WTC11 (cell line): ENCODE data around the gene NFIA. TPM values are rescaled to one million over a fixed set of nuclear protein-coding genes. Genes with fewer than 3 reads are reported as not detected.

ENCODE experiments used
- ATAC-seq: fragments of 200-7000 bp; cut with Tn5 transposase; 2 replicates; pipeline ENCODE4 v1.10.0; 2021; ENCODE audit warnings: mild to moderate bottlenecking, moderate library complexity
- CTCF ChIA-PET: fragments of 300-600 bp; sonication (Branson Sonifier 250); formaldehyde crosslinking; loops from one replicate; lab custom pipeline; 2021; ENCODE audit warnings: antibody characterized with exemption; lab: Charles Lee
- POLR2A ChIA-PET: fragments of 350-600 bp; sonication (Branson Sonifier 250); formaldehyde crosslinking; loops from one replicate; lab custom pipeline; 2021; ENCODE audit warnings: antibody characterized with exemption; lab: Charles Lee
- DNase-seq: peaks from one replicate; pipeline ENCODE4 v3.0.0; 2021; ENCODE audit warnings: low spot score
- H3K27ac Mint-ChIP-seq: 2 replicates; pipeline ENCODE4 v1.8.0; 2021; ENCODE audit warnings: mixed read lengths
- H3K27me3 Mint-ChIP-seq: 2 replicates; pipeline ENCODE4 v1.8.0; 2021; ENCODE audit warnings: low read depth, mild to moderate bottlenecking, moderate library complexity, mixed read lengths
- H3K36me3 Mint-ChIP-seq: 2 replicates; pipeline ENCODE4 v1.8.0; 2021; ENCODE audit warnings: mixed read lengths
- H3K4me1 Mint-ChIP-seq: 2 replicates; pipeline ENCODE4 v1.8.0; 2022; ENCODE audit warnings: mixed read lengths
- H3K4me3 Mint-ChIP-seq: 2 replicates; pipeline ENCODE4 v1.8.0; 2021; ENCODE audit warnings: mild to moderate bottlenecking, moderate library complexity, mixed read lengths
- H3K9me3 Mint-ChIP-seq: 2 replicates; pipeline ENCODE4 v1.8.0; 2021; ENCODE audit warnings: mixed read lengths
- FOXK1 ChIP-seq: sonication (generic); formaldehyde crosslinking; IDR thresholded peaks from 2 replicates; pipeline ENCODE4 v1.8.0; 2022; ENCODE audit warnings: mild to moderate bottlenecking, moderate library complexity, missing genetic modification reagents
- FOXP1 ChIP-seq: sonication (generic); formaldehyde crosslinking; IDR thresholded peaks from 2 replicates; pipeline ENCODE4 v1.8.0; 2022; ENCODE audit warnings: missing genetic modification reagents, mild to moderate bottlenecking, moderate library complexity, borderline replicate concordance
- GABPB1 ChIP-seq: sonication (generic); formaldehyde crosslinking; IDR thresholded peaks from 2 replicates; pipeline ENCODE4 v1.8.1; 2023; ENCODE audit warnings: mild to moderate bottlenecking, missing genetic modification reagents
- GRHL2 ChIP-seq: fragments of 250-450 bp; sonication (Bioruptor Pico); IDR thresholded peaks from 2 replicates; pipeline ENCODE4 v1.8.0; 2022; ENCODE audit warnings: mild to moderate bottlenecking, moderate library complexity; ENCODE audit not compliant: insufficient replicate concordance, severe bottlenecking
- MYBL2 ChIP-seq: sonication (generic); formaldehyde crosslinking; IDR thresholded peaks from 2 replicates; pipeline ENCODE4 v1.8.1; 2023; ENCODE audit warnings: mild to moderate bottlenecking, moderate library complexity, missing genetic modification reagents
- SMAD3 ChIP-seq: sonication (generic); formaldehyde crosslinking; IDR thresholded peaks from 2 replicates; pipeline ENCODE4 v1.8.0; 2022; ENCODE audit warnings: missing genetic modification reagents, mild to moderate bottlenecking, borderline replicate concordance
- TEAD1 ChIP-seq: sonication (generic); formaldehyde crosslinking; IDR thresholded peaks from 2 replicates; pipeline ENCODE4 v1.8.0; 2022; ENCODE audit warnings: mild to moderate bottlenecking, missing genetic modification reagents
- ZNF219 ChIP-seq: sonication (generic); formaldehyde crosslinking; IDR thresholded peaks from 2 replicates; pipeline ENCODE4 v1.8.0; 2023; ENCODE audit warnings: missing genetic modification reagents, mild to moderate bottlenecking, borderline replicate concordance
- ZNF317 ChIP-seq: sonication (generic); formaldehyde crosslinking; IDR thresholded peaks from 2 replicates; pipeline ENCODE4 v1.8.1; 2023; ENCODE audit warnings: low read depth, mild to moderate bottlenecking, moderate library complexity, missing genetic modification reagents, borderline replicate concordance
- total RNA-seq: library from RNA; stranded (reverse); gene quantifications from 3 replicates; pipeline ENCODE4 v1.2.3, GENCODE V29; 2021
- TF ChIP-seq, protein P1 (sequence below): sonication (generic); formaldehyde crosslinking; IDR thresholded peaks from 2 replicates; pipeline ENCODE4 v1.8.0; 2022; ENCODE audit warnings: mild to moderate bottlenecking, missing genetic modification reagents
- TF ChIP-seq, protein P2 (sequence below): sonication (generic); formaldehyde crosslinking; IDR thresholded peaks from 2 replicates; pipeline ENCODE4 v1.8.0; 2023; ENCODE audit warnings: mild to moderate bottlenecking, missing genetic modification reagents
- TF ChIP-seq, protein P3 (sequence below): sonication (generic); formaldehyde crosslinking; IDR thresholded peaks from 2 replicates; pipeline ENCODE4 v1.8.1; 2022; ENCODE audit warnings: low read depth, mild to moderate bottlenecking, moderate library complexity, missing genetic modification reagents, borderline replicate concordance
- TF ChIP-seq, protein P4 (sequence below): fragments of 250-450 bp; sonication (Bioruptor Pico); IDR thresholded peaks from 2 replicates; pipeline ENCODE4 v1.9.0; 2021; ENCODE audit warnings: moderate library complexity, mild to moderate bottlenecking, inconsistent platforms, borderline replicate concordance
- TF ChIP-seq, protein P5 (sequence below): fragments of 250-450 bp; sonication (Bioruptor Pico); IDR thresholded peaks from 2 replicates; pipeline ENCODE4 v2.1.2; 2022; ENCODE audit warnings: mild to moderate bottlenecking, moderate library complexity
- TF ChIP-seq, protein P6 (sequence below): sonication (generic); formaldehyde crosslinking; IDR thresholded peaks from 2 replicates; pipeline ENCODE4 v1.8.1; 2022; ENCODE audit warnings: missing genetic modification reagents, borderline replicate concordance
- TF ChIP-seq, protein P7 (sequence below): sonication (generic); formaldehyde crosslinking; IDR thresholded peaks from 2 replicates; pipeline ENCODE4 v1.8.1; 2023; ENCODE audit warnings: mild to moderate bottlenecking, moderate library complexity, missing genetic modification reagents
- TF ChIP-seq, protein P8 (sequence below): sonication (generic); formaldehyde crosslinking; IDR thresholded peaks from 2 replicates; pipeline ENCODE4 v1.8.0; 2022; ENCODE audit warnings: mild to moderate bottlenecking, missing genetic modification reagents

The NFIA gene
- total RNA-seq, 1 experiment from 2014 or later: 16.7 TPM

DNA sequence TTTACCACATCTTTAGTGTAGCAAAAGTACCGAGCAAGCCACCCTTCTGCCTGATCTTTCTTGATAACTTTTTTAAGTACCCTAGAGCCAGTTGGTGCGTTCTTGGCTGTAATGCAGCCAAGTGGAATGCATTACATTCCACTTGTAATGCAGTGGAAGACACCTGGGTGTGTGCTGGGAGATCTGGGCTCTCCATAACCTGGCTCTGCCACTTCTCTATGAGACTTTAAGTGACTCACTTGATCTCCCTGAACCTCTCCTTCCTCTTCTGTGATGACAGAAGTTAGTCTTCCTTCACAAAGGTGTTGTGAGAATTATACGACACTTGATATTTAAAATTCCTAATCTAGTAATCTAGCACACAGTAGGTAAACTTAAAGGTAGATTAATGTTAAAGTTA lies 35.3 kb upstream of the NFIA start (continued):
- TF ChIP-seq, protein P1, sequence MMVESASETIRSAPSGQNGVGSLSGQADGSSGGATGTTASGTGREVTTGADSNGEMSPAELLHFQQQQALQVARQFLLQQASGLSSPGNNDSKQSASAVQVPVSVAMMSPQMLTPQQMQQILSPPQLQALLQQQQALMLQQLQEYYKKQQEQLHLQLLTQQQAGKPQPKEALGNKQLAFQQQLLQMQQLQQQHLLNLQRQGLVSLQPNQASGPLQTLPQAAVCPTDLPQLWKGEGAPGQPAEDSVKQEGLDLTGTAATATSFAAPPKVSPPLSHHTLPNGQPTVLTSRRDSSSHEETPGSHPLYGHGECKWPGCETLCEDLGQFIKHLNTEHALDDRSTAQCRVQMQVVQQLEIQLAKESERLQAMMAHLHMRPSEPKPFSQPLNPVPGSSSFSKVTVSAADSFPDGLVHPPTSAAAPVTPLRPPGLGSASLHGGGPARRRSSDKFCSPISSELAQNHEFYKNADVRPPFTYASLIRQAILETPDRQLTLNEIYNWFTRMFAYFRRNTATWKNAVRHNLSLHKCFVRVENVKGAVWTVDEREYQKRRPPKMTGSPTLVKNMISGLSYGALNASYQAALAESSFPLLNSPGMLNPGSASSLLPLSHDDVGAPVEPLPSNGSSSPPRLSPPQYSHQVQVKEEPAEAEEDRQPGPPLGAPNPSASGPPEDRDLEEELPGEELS (CRISPR knock-in tag): no peak
- TF ChIP-seq, protein P2, sequence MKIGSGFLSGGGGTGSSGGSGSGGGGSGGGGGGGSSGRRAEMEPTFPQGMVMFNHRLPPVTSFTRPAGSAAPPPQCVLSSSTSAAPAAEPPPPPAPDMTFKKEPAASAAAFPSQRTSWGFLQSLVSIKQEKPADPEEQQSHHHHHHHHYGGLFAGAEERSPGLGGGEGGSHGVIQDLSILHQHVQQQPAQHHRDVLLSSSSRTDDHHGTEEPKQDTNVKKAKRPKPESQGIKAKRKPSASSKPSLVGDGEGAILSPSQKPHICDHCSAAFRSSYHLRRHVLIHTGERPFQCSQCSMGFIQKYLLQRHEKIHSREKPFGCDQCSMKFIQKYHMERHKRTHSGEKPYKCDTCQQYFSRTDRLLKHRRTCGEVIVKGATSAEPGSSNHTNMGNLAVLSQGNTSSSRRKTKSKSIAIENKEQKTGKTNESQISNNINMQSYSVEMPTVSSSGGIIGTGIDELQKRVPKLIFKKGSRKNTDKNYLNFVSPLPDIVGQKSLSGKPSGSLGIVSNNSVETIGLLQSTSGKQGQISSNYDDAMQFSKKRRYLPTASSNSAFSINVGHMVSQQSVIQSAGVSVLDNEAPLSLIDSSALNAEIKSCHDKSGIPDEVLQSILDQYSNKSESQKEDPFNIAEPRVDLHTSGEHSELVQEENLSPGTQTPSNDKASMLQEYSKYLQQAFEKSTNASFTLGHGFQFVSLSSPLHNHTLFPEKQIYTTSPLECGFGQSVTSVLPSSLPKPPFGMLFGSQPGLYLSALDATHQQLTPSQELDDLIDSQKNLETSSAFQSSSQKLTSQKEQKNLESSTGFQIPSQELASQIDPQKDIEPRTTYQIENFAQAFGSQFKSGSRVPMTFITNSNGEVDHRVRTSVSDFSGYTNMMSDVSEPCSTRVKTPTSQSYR (CRISPR knock-in tag): no peak
- TF ChIP-seq, protein P3, sequence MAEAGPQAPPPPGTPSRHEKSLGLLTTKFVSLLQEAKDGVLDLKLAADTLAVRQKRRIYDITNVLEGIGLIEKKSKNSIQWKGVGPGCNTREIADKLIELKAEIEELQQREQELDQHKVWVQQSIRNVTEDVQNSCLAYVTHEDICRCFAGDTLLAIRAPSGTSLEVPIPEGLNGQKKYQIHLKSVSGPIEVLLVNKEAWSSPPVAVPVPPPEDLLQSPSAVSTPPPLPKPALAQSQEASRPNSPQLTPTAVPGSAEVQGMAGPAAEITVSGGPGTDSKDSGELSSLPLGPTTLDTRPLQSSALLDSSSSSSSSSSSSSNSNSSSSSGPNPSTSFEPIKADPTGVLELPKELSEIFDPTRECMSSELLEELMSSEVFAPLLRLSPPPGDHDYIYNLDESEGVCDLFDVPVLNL (CRISPR knock-in tag): no peak
- TF ChIP-seq FOXK1 (CRISPR knock-in tag) (no peak), ZNF317 (CRISPR knock-in tag) (no peak), GRHL2 (no peak)
- TF ChIP-seq, protein P4, sequence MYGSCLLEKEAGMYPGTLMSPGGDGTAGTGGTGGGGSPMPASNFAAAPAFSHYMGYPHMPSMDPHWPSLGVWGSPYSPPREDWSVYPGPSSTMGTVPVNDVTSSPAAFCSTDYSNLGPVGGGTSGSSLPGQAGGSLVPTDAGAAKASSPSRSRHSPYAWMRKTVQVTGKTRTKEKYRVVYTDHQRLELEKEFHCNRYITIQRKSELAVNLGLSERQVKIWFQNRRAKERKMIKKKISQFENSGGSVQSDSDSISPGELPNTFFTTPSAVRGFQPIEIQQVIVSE (CRISPR knock-in tag): no peak

DNA sequence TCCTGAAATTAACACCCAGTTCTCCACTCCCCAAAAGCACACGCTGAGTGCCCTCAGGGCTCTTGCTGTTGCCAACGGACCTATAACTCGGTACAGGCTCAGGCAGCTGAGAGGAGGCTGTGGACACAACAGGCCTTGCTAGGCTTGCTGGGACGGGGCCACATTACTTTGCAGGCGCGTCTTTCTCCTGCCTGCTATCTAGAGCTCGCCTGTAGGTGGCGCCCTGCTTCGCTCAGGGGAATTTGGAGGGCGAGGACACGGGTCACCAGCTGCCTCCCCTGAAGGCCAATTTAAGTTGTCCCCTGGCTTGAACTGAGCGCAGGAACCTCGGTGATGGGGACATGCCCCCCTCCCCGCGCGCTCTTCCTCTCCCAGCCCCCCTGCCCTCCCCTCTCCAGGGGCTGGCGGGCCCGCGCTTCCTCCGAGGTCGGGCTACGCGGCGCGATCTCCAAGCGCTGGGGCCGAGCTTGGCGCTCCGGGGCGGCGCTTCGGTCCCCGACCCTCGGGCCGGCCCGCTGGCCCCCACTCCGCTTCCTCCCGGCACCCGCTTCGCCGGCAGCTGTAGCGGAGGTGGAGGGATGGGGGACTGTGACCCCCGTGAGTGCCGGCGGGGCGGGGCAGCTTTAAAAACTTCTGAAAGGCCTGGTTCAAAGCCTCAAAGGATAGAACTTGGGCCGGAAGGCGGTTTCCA lies 32.4 kb upstream of the NFIA start:
- POLR2A ChIA-PET: interaction anchor here (0.5 to 2.2 kb wide), 5 partner anchors 28 to 538 kb away, joined by 3 to 9 read pairs (median 4); no protein-coding TSS in a partner anchor
- Mint-ChIP-seq H3K27ac (no peak overlapping the region), H3K27me3 (peaks cover 50% of the 10 kb centered on the region), H3K36me3 (no peaks in the 10 kb centered on the region), H3K4me3 (peak overlapping the region; percentile 70), H3K9me3 (no peaks in the 10 kb centered on the region), H3K4me1 (peaks cover 36% of the 10 kb centered on the region)
- CTCF ChIA-PET: interaction anchor here (0.6 to 4.7 kb wide), 68 partner anchors 9 to 1079 kb away, joined by 3 to 66 read pairs (median 4); partner anchors contain the start of gene NFIA
- DNase-seq (peak; percentile 97), ATAC-seq (peak; percentile 69)
- TF ChIP-seq, protein P5, sequence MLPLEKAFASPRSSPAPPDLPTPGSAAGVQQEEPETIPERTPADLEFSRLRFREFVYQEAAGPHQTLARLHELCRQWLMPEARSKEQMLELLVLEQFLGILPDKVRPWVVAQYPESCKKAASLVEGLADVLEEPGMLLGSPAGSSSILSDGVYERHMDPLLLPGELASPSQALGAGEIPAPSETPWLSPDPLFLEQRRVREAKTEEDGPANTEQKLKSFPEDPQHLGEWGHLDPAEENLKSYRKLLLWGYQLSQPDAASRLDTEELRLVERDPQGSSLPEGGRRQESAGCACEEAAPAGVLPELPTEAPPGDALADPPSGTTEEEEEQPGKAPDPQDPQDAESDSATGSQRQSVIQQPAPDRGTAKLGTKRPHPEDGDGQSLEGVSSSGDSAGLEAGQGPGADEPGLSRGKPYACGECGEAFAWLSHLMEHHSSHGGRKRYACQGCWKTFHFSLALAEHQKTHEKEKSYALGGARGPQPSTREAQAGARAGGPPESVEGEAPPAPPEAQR (CRISPR knock-in tag): no peak
- TF ChIP-seq, protein P6, sequence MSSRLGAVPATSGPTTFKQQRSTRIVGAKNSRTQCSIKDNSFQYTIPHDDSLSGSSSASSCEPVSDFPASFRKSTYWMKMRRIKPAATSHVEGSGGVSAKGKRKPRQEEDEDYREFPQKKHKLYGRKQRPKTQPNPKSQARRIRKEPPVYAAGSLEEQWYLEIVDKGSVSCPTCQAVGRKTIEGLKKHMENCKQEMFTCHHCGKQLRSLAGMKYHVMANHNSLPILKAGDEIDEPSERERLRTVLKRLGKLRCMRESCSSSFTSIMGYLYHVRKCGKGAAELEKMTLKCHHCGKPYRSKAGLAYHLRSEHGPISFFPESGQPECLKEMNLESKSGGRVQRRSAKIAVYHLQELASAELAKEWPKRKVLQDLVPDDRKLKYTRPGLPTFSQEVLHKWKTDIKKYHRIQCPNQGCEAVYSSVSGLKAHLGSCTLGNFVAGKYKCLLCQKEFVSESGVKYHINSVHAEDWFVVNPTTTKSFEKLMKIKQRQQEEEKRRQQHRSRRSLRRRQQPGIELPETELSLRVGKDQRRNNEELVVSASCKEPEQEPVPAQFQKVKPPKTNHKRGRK (CRISPR knock-in tag): no peak
- TF ChIP-seq, protein P7, sequence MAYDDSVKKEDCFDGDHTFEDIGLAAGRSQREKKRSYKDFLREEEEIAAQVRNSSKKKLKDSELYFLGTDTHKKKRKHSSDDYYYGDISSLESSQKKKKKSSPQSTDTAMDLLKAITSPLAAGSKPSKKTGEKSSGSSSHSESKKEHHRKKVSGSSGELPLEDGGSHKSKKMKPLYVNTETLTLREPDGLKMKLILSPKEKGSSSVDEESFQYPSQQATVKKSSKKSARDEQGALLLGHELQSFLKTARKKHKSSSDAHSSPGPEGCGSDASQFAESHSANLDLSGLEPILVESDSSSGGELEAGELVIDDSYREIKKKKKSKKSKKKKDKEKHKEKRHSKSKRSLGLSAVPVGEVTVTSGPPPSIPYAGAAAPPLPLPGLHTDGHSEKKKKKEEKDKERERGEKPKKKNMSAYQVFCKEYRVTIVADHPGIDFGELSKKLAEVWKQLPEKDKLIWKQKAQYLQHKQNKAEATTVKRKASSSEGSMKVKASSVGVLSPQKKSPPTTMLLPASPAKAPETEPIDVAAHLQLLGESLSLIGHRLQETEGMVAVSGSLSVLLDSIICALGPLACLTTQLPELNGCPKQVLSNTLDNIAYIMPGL (CRISPR knock-in tag): peak; percentile 92
- TF ChIP-seq TEAD1 (CRISPR knock-in tag): peak; percentile 44; the same call in 1 of the 2 replicates
- TF ChIP-seq GABPB1 (CRISPR knock-in tag): peak; percentile 16; the same call in 1 of the 2 replicates
- no peak; the same call in 1 of the 2 replicates for TF ChIP-seq FOXK1 (CRISPR knock-in tag)
- no peak for TF ChIP-seq MYBL2 (CRISPR knock-in tag)
- no peak for TF ChIP-seq FOXP1 (CRISPR knock-in tag)
- TF ChIP-seq SMAD3: no peak
- TF ChIP-seq, protein P8, sequence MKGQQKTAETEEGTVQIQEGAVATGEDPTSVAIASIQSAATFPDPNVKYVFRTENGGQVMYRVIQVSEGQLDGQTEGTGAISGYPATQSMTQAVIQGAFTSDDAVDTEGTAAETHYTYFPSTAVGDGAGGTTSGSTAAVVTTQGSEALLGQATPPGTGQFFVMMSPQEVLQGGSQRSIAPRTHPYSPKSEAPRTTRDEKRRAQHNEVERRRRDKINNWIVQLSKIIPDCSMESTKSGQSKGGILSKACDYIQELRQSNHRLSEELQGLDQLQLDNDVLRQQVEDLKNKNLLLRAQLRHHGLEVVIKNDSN: peak; percentile 35; the same call in 1 of the 2 replicates
- no peak for TF ChIP-seq ZNF219
